ENCODE data around the gene ZNF480.

- no peak for TF ChIP-seq SUZ12 (IDR thresholded peaks at IDR 0.05)
- TF ChIP-seq ARNT (IDR thresholded peaks at IDR 0.05) = no peak
- TF ChIP-seq L3MBTL2 (conservative IDR thresholded peaks at IDR 0.05) = no peak
These were observed 48.2 kb downstream of the ZNF480 start for GRCh38 chr19:52345162-52345561.

Measured in HEK293T (cell line).